Upper lobe of right lung (tissue), 1 donor: ENCODE data around the gene MTCL1. TPM values are rescaled to one million over a fixed set of nuclear protein-coding genes. Genes with fewer than 3 reads are reported as not detected.
A peak's percentile ranks its signal among the peaks of the same experiment; 100 is the strongest.

Source experiments
- ATAC-seq: fragments of 200-7000 bp; cut with Tn5 transposase; one replicate; pipeline ENCODE4 v1.9.1; 2020; ENCODE audit warnings: mild to moderate bottlenecking, moderate library complexity
- DNase-seq: peaks from one replicate; pipeline ENCODE4 v3.0.0-alpha.2; 2020
- H3K27ac ChIP-seq: fragments of 200-600 bp; one replicate; pipeline ENCODE4 v1.8.0; 2022
- H3K27me3 ChIP-seq: fragments of 200-600 bp; one replicate; pipeline ENCODE4 v1.8.0; 2022; ENCODE audit warnings: mild to moderate bottlenecking
- H3K36me3 ChIP-seq: fragments of 200-600 bp; one replicate; pipeline ENCODE4 v1.8.0; 2022
- H3K4me1 ChIP-seq: fragments of 200-600 bp; one replicate; pipeline ENCODE4 v1.8.0; 2022
- H3K4me3 ChIP-seq: fragments of 200-600 bp; one replicate; pipeline ENCODE4 v1.8.0; 2022; ENCODE audit warnings: mild to moderate bottlenecking
- H3K9me3 ChIP-seq: fragments of 200-600 bp; one replicate; pipeline ENCODE4 v1.8.0; 2022
- intact Hi-C: fragments of 100-400 bp; cut with DNase I; formaldehyde crosslinking; loops from one replicate; pipeline ENCODE4 v1.11.0; 2022
- total RNA-seq: library from RNA; stranded (reverse); fragmentation: NEBNext Ultra II Directional; extraction: Animal tissue kit (Norgen Biotek cat#: 25700); gene quantifications from one replicate; pipeline ENCODE4 v1.2.1, GENCODE V29; 2021
- TF ChIP-seq, protein P1 (sequence below): fragments of 200-600 bp; IDR thresholded peaks from one replicate; pipeline ENCODE4 v1.8.0; 2022; ENCODE audit warnings: antibody characterized with exemption
- donor health status: DM: no; HTN: yes; CAD: no; lungs with severe emphysema.

MTCL1 gene
- total RNA-seq, 1 donor from 2014 or later: 10.1 TPM

DNA sequence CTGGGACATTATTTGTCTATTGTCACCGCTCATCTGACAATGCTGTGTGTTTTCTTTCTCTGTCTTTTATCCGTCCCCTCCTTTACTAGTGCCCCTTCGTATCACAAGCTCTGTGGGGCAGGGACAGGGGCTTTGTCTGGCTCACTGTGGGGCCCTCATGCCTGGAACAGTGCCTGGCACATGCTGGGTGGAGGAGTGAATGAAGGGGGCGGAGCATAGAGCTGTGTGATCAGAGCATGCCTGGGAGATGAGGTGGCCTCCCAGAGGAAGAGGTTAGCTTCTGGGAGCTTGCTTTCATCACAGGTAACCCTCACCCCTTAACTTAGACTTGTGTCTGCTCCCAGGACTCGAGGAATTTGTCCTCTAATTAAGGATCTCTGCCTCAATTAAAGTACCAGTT, 16.4 kb downstream of the MTCL1 start:
- Histone ChIP-seq H3K36me3 (no peaks in the 10 kb centered on the region), H3K4me3 (no peak overlapping the region), H3K27me3 (no peaks in the 10 kb centered on the region), H3K4me1 (no peaks in the 10 kb centered on the region), H3K9me3 (no peaks in the 10 kb centered on the region), H3K27ac (no peak overlapping the region)
- TF ChIP-seq, protein P1, sequence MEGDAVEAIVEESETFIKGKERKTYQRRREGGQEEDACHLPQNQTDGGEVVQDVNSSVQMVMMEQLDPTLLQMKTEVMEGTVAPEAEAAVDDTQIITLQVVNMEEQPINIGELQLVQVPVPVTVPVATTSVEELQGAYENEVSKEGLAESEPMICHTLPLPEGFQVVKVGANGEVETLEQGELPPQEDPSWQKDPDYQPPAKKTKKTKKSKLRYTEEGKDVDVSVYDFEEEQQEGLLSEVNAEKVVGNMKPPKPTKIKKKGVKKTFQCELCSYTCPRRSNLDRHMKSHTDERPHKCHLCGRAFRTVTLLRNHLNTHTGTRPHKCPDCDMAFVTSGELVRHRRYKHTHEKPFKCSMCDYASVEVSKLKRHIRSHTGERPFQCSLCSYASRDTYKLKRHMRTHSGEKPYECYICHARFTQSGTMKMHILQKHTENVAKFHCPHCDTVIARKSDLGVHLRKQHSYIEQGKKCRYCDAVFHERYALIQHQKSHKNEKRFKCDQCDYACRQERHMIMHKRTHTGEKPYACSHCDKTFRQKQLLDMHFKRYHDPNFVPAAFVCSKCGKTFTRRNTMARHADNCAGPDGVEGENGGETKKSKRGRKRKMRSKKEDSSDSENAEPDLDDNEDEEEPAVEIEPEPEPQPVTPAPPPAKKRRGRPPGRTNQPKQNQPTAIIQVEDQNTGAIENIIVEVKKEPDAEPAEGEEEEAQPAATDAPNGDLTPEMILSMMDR: no peak
- intact Hi-C loops: no loop called here
- DNase-seq (no peak), ATAC-seq (peak; percentile 56)

DNA sequence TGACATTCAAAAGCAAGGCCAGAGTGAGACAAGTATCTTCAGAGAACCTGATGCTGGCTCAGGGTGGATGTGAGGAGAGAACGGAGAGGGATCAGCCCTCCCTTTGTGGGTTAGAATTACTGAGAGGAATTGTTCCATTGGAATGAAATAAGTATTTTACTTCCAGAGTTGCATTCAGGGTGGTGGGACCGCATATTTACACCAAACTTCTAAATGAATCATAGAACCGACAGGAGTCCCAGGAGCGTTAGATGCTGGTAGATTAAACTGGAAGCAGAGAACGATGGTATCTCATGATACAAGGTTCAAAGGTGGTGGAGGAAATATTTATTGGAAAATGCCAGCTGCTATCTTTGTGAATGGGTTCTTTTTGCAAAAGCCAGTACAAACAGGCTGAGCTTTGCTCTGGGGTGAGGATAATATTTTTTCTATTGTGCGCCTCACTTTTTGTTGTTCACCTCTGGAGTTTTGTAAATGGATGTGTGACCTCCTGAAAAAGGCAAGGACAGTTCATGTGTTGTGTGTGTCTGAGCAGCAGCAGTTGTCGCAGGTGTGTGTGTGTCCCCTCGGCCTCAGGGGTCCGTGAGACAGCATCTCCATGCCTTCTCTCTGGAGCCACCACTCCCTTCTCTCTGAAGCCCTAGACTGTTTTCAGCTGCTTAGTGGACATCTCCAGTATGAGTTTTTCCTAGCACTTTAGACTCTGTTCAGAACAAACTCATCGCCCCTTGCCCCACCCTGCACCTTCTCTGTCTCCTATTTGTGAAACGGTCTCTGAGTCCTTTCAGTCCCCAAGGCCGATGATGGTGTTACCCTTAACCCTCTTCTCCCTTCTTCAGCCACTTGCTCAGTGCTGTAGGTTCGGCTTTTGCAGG, 17.8 kb downstream of the MTCL1 start:
- TF ChIP-seq, protein P1: no peak
- H3K9me3 ChIP-seq: no peaks in the 10 kb centered on the region
- DNase-seq (no peak), ATAC-seq (no peak)
- H3K27ac ChIP-seq: no peak overlapping the region
- H3K36me3 ChIP-seq: no peaks in the 10 kb centered on the region
- H3K4me1 ChIP-seq: no peaks in the 10 kb centered on the region
- intact Hi-C loops: no loop called here
- no peaks in the 10 kb centered on the region for H3K27me3 ChIP-seq
- no peak overlapping the region for H3K4me3 ChIP-seq

DNA sequence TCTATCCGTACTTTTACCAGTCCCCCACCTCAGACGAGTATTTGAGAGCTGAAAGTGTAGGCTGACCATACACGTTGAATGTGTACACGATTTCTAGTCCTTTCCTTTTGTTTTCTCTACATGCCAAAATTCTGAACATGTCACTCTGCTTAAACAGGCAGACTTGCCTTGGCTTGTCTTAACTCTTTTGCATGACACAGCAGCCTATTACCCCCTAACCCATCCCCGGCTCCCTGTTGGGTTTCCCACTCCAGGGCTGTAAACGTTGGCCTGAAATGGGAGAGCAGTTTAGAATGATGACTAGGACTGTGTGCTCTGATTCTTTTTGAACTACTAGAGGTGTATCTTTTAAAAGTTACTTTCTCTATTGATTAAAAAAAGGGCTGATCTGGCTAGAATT, 19.1 kb downstream of the MTCL1 start:
- TF ChIP-seq, protein P1: no peak
- no peak for ATAC-seq
- Histone ChIP-seq H3K27ac (no peak overlapping the region), H3K27me3 (no peaks in the 10 kb centered on the region), H3K4me1 (no peaks in the 10 kb centered on the region), H3K4me3 (no peak overlapping the region), H3K9me3 (no peaks in the 10 kb centered on the region), H3K36me3 (no peaks in the 10 kb centered on the region)
- intact Hi-C loops: no loop called here
- no peak for DNase-seq

DNA sequence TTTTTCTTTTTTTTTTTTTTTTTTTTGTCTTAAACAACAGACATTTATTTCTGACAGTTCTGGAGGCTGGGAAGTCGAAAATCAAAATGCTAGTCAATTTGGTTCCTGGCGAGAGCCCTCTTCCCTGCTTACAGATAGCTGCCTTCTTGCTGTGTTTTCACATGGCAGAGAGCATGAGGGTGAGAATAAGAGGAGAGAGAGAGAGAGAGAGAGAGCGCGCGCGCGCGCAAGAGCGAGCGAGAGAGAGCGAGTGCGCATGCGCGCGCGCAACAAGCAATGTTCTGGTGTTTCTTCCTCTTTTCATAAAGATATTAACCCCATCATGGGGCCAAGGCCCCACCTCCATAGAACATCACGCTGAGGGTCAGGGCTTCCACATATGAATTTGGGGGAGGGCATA, 20.9 kb downstream of the MTCL1 start:
- H3K4me3 ChIP-seq: no peak overlapping the region
- no peaks in the 10 kb centered on the region for H3K27me3 ChIP-seq
- ATAC-seq (no peak), DNase-seq (no peak)
- intact Hi-C loops: no loop called here
- no peak overlapping the region for H3K27ac ChIP-seq
- H3K4me1 ChIP-seq: peaks cover 10% of the 10 kb centered on the region
- TF ChIP-seq, protein P1: no peak
- no peaks in the 10 kb centered on the region for H3K9me3 ChIP-seq
- H3K36me3 ChIP-seq: no peaks in the 10 kb centered on the region

DNA sequence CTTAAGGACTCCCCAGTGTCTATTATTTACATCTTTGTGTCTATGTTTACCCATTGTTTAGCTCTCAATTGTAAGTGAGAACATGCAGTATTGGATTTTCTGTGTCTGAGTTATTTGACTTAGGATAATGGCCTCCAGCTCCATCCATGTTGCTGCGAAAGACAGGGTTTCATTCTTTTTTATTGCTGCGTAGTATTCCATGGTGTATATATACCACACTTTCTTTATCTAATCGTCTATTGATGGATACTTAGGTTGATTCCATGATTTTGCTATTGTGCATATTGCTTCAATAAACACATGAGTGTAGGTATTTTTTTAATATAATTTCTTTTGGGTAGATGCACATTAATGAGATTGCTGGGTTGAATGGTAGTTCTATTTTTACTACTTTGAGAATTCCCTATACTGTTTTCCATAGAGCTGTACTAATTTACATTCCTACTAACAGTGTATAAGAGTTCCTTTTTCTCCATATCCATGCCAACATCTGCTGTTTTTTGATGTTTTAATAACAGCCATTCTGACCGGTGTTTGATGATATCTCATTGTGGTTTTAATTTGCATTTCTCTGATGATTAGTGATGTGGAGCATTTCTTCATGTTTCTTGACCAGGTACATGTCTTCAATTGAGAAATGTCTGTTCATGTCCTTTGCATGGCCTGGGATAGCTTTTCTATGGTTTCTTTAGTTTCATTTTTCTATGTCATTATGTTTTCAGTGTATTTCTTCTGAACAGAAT, 21.8 kb downstream of the MTCL1 start:
- no peaks in the 10 kb centered on the region for H3K9me3 ChIP-seq
- no peaks in the 10 kb centered on the region for H3K27me3 ChIP-seq
- no peak overlapping the region for H3K27ac ChIP-seq
- peaks cover 10% of the 10 kb centered on the region for H3K4me1 ChIP-seq
- TF ChIP-seq, protein P1: no peak
- H3K4me3 ChIP-seq: no peak overlapping the region
- ATAC-seq (no peak), DNase-seq (no peak)
- intact Hi-C loops: no loop called here
- H3K36me3 ChIP-seq: no peaks in the 10 kb centered on the region
